AG04450 (cell line): ENCODE data around the gene LYRM1. TPM values are rescaled to one million over a fixed set of nuclear protein-coding genes. Genes with fewer than 3 reads are reported as not detected.

ENCODE experiments used
- CTCF ChIA-PET: fragments of 300-600, 350-600 bp; formaldehyde crosslinking; extraction: SDS; loops from one replicate; lab custom pipeline; 2022; ENCODE audit warnings: antibody characterized with exemption, inconsistent platforms; lab: Charles Lee
- POLR2A ChIA-PET: fragments of 350-600 bp; formaldehyde crosslinking; extraction: SDS; loops from one replicate; lab custom pipeline; 2021; ENCODE audit warnings: antibody characterized with exemption, inconsistent platforms; lab: Yijun Ruan, JAX
- DNase-seq: peaks from one replicate; pipeline ENCODE4 v3.0.0-alpha.2; 2011; ENCODE audit warnings: low read depth, low spot score
- H3K27ac ChIP-seq: one replicate; pipeline ENCODE4 v1.5.1; 2012; ENCODE audit warnings: low read depth, low read length, control low read depth
- H3K27me3 ChIP-seq: one replicate; pipeline ENCODE4 v1.6.0; 2012; ENCODE audit warnings: low read length; ENCODE audit not compliant: control insufficient read depth, insufficient read depth
- H3K4me3 ChIP-seq: 2 replicates; pipeline ENCODE4 v1.5.1; 2011; ENCODE audit warnings: mild to moderate bottlenecking, low read depth, low read length, control low read depth
- H3K9me3 ChIP-seq: 2 replicates; pipeline ENCODE4 v1.5.1; 2012; ENCODE audit warnings: low read length; ENCODE audit not compliant: control insufficient read depth, insufficient read depth
- CTCF ChIP-seq: IDR thresholded peaks from 2 replicates; pipeline ENCODE4 v1.5.1; 2011; ENCODE audit warnings: low read depth, low read length, control low read depth, inconsistent platforms
- polyA plus RNA-seq: library from polyadenylated mRNA; depleted of rRNA; stranded (reverse); fragments of >200 nt; gene quantifications from 2 replicates; pipeline ENCODE4 v1.2.3, GENCODE V29; 2011

Gene LYRM1
- polyA plus RNA-seq, 1 experiment, result 41.1 TPM

GRCh38 chr16:20853981-20854620 lies 46.5 kb upstream of the LYRM1 start:
- ChIA-PET POLR2A (no interaction called here), CTCF (interaction anchor here (1.0 to 5.6 kb wide), 3 partner anchors 11 to 448 kb away, joined by 4 to 37 read pairs (median 34); no protein-coding TSS in a partner anchor)
- no peak for TF ChIP-seq CTCF
- Histone ChIP-seq H3K4me3 (no peak overlapping the region), H3K27ac (no peak overlapping the region), H3K9me3 (no peaks in the 10 kb centered on the region), H3K27me3 (no peaks in the 10 kb centered on the region)
- DNase-seq, result no peak

GRCh38 chr16:20854963-20855362 lies 45.6 kb upstream of the LYRM1 start:
- Histone ChIP-seq H3K9me3 (no peaks in the 10 kb centered on the region), H3K27ac (no peak overlapping the region), H3K4me3 (no peak overlapping the region), H3K27me3 (no peaks in the 10 kb centered on the region)
- ChIA-PET POLR2A (no interaction called here), CTCF (no interaction called here)
- no peak for TF ChIP-seq CTCF
- DNase-seq, result no peak

GRCh38 chr16:20857281-20857680 lies 43.3 kb upstream of the LYRM1 start:
- Histone ChIP-seq H3K27ac (no peak overlapping the region), H3K27me3 (no peaks in the 10 kb centered on the region), H3K4me3 (no peak overlapping the region), H3K9me3 (no peaks in the 10 kb centered on the region)
- CTCF ChIA-PET, result interaction anchor here (0.6 kb wide), 1 partner anchor 73 kb away, joined by 3 read pairs; no protein-coding TSS in a partner anchor
- POLR2A ChIA-PET, result no interaction called here
- DNase-seq, result no peak
- no peak for TF ChIP-seq CTCF

GRCh38 chr16:20859229-20859628 lies 41.3 kb upstream of the LYRM1 start:
- TF ChIP-seq CTCF, result no peak
- Histone ChIP-seq H3K9me3 (no peaks in the 10 kb centered on the region), H3K4me3 (no peak overlapping the region), H3K27ac (no peak overlapping the region), H3K27me3 (no peaks in the 10 kb centered on the region)
- ChIA-PET CTCF (no interaction called here), POLR2A (no interaction called here)
- no peak for DNase-seq

GRCh38 chr16:20859699-20860098 lies 40.9 kb upstream of the LYRM1 start:
- no peaks in the 10 kb centered on the region for H3K9me3 ChIP-seq
- ChIA-PET CTCF (no interaction called here), POLR2A (no interaction called here)
- H3K4me3 ChIP-seq, result no peak overlapping the region
- no peak overlapping the region for H3K27ac ChIP-seq
- no peak for DNase-seq
- H3K27me3 ChIP-seq, result no peaks in the 10 kb centered on the region
- no peak for TF ChIP-seq CTCF
